Right lobe of liver (tissue), 6 donors: Measurements from ENCODE around the gene CEP57L1. TPM values are rescaled to one million over a fixed set of nuclear protein-coding genes. Genes with fewer than 3 reads are reported as not detected.

Experiments
- ATAC-seq, 4 donors: fragments of 200-7000 bp; cut with Tn5 transposase; one replicate each; pipeline ENCODE4 v1.9.1; 2020; ENCODE audit warnings: mild to moderate bottlenecking in 4 of 4, moderate library complexity in 4 of 4
- DNase-seq, 3 donors: peaks; one replicate each; pipeline ENCODE4 v3.0.0-alpha.2; 2020
- H3K27ac ChIP-seq, 3 donors: fragments of 200-600 bp; one replicate each; pipeline ENCODE4 v1.8.0; 2022
- H3K27me3 ChIP-seq, 2 donors: fragments of 200-600 bp; one replicate each; pipeline ENCODE4 v1.8.0; 2022
- H3K36me3 ChIP-seq, 4 donors: fragments of 200-600 bp; sonication (generic) in 1 of 4; one replicate each; pipeline versions ENCODE4 v1.5.1 to v1.8.0; 2017 to 2022; ENCODE audit warnings: control low read depth in 1 of 4
- H3K4me1 ChIP-seq, 4 donors: fragments of 200-600 bp; sonication (generic) in 1 of 4; one replicate each; pipeline versions ENCODE4 v1.5.1 to v1.8.0; 2017 to 2022; ENCODE audit warnings: control low read depth in 1 of 4
- H3K4me3 ChIP-seq, 3 donors: fragments of 200-600 bp; one replicate each; pipeline ENCODE4 v1.8.0; 2022
- H3K9me3 ChIP-seq, 4 donors: fragments of 200-600 bp; sonication (generic) in 1 of 4; one replicate each; pipeline versions ENCODE4 v1.5.1 to v1.8.0; 2017 to 2022; ENCODE audit warnings: control low read depth in 1 of 4
- CTCF ChIP-seq, 4 donors: fragments of 200-600 bp in 3 of 4; fragments of 450-650 bp in 1 of 4; IDR thresholded peaks; one replicate each; pipeline versions ENCODE4 v1.5.1 to v1.8.0; 2016 to 2022; ENCODE audit warnings: antibody characterized with exemption in 4 of 4, mild to moderate bottlenecking in 2 of 4
- POLR2A ChIP-seq: fragments of 450-650 bp; IDR thresholded peaks from one replicate; pipeline ENCODE4 v1.6.1; 2017; ENCODE audit warnings: antibody characterized with exemption, mild to moderate bottlenecking
- WGBS: methylation state at CpG from one replicate; pipeline ENCODE4 v1.1.6; 2018; ENCODE audit warnings: low coverage, low lambda C conversion rate; ENCODE audit not compliant: insufficient coverage; ENCODE audit errors: missing lambda C conversion rate; 5-methylcytosine and 5-hydroxymethylcytosine counted together
- intact Hi-C, 2 donors: fragments of 100-400 bp; cut with DNase I; formaldehyde crosslinking; loops; one replicate each; pipeline versions ENCODE4 v1.11.2 to v1.14.1; 2022
- total RNA-seq, 6 experiments: library from RNA; depleted of rRNA in 2 of 6; stranded (reverse); fragments of >200 nt in 2 of 6; fragmentation: NEBNext Ultra II Directional in 3 of 6; extraction: Animal tissue kit (Norgen Biotek cat#: 25700) in 3 of 6; gene quantifications; one replicate each; pipeline versions ENCODE4 v1.1.0 to v1.2.4, GENCODE V29; 2016 to 2023
- donor health status: DM: no; HTN: yes; CAD: no.
- donor health status: DM: no; HTN: no; CAD: no.
- donor health status: DM: no; HTN: no; CAD: no.
- donor health status: DM: no; HTN: yes; CAD: no.
- donor health status: DM: no; HTN: yes; CAD: no.

The CEP57L1 gene
- total RNA-seq, 6 experiments from 2014 or later = 6.3 to 9.5 (median 7.6) TPM

GRCh38 chr6:109075934-109076333, 19.4 kb upstream of the CEP57L1 start:
- Histone ChIP-seq H3K36me3 (no peaks in the 10 kb centered on the region), H3K27ac (no peak overlapping the region), H3K4me3 (no peak overlapping the region), H3K27me3 (no peaks in the 10 kb centered on the region), H3K4me1 (no peaks in the 10 kb centered on the region), H3K9me3 (no peaks in the 10 kb centered on the region)
- TF ChIP-seq POLR2A = no peak
- TF ChIP-seq CTCF (IDR thresholded peaks at IDR 0.05) = no peak
- DNase-seq = no peak
- intact Hi-C loops = no loop called here
- ATAC-seq = no peak

DNA sequence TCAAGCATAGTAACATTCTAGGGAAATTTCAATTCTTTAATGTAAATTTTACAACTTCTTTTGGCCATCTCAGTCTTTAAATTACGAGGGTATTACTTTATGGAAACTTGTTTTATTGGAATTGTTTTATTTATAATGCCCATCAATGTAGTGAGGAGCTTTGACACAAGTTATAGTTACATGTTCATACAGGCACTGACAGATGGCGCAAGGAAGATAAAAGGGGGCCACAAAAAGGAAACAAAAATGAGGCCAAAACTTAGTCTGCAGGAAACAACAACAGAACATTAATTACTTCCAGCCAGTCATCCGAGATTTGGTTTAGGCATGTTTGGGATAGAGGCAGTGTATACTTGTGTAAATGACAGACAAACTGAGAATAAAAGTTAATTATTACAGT, 18.9 kb upstream of the CEP57L1 start:
- Histone ChIP-seq H3K36me3 (no peaks in the 10 kb centered on the region), H3K9me3 (no peaks in the 10 kb centered on the region), H3K4me3 (no peak overlapping the region), H3K4me1 (no peaks in the 10 kb centered on the region), H3K27me3 (no peaks in the 10 kb centered on the region), H3K27ac (no peak overlapping the region)
- TF ChIP-seq POLR2A (no peak), CTCF (IDR thresholded peaks at IDR 0.05) (no peak)
- 47% methylated on average over 3 of the region's 3 CpGs for WGBS
- DNase-seq (no peak), ATAC-seq (no peak)
- intact Hi-C loops = no loop called here

- H3K4me3 ChIP-seq = no peak overlapping the region
- H3K4me1 ChIP-seq = no peaks in the 10 kb centered on the region
- no peak overlapping the region for H3K27ac ChIP-seq
- no peak for DNase-seq
- no peaks in the 10 kb centered on the region for H3K36me3 ChIP-seq
- no peaks in the 10 kb centered on the region for H3K9me3 ChIP-seq
- ATAC-seq = no peak
- WGBS = 41% methylated on average over 4 of the region's 4 CpGs
- intact Hi-C loops = no loop called here
- no peak for TF ChIP-seq CTCF (IDR thresholded peaks at IDR 0.05)
- no peak for TF ChIP-seq POLR2A
- no peaks in the 10 kb centered on the region for H3K27me3 ChIP-seq
These were observed 15.3 kb upstream of the CEP57L1 start for GRCh38 chr6:109079981-109080380.

- 65% methylated on average over 1 of the region's 1 CpG for WGBS
- Histone ChIP-seq H3K9me3 (no peaks in the 10 kb centered on the region), H3K27ac (no peak overlapping the region), H3K36me3 (no peaks in the 10 kb centered on the region), H3K4me3 (no peak overlapping the region), H3K4me1 (no peaks in the 10 kb centered on the region), H3K27me3 (no peaks in the 10 kb centered on the region)
- ATAC-seq (no peak), DNase-seq (no peak)
- no peak for TF ChIP-seq CTCF (IDR thresholded peaks at IDR 0.05)
- TF ChIP-seq POLR2A = no peak
- intact Hi-C loops = no loop called here
These were observed 14.3 kb upstream of the CEP57L1 start for GRCh38 chr6:109081026-109081425.

DNA sequence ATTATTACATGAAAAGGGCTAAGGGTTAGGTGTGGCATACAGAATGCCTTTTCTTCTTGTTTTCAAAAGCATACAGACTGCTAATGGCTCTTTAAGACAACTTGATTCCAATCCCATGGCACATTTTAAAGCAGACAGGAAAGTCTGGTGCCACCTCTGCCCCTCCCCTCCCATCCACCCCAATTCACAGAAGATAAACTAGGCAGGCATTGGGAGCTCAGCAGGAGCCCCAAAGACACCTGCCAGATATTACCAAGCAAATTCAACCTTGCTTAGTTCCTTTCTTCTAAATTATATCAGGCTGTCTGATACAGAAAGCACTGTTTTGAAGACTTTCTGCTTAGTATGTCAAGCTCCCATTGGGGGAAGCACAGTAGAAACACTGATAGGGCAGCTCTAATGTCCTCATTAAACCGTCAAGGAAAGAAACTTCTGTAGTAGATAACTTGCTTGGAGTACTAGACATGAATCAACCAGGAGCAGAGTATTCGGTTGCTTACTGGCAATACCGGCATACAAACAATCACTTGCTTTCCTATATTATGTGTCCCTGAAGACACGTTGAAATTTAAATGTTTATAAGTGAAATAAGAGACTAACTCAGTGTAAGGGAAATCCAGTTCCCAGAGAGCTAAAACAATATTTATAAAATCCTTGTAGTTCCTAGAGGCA, 13.7 kb upstream of the CEP57L1 start:
- DNase-seq (no peak), ATAC-seq (no peak)
- intact Hi-C loops = no loop called here
- H3K9me3 ChIP-seq = no peaks in the 10 kb centered on the region
- no peak overlapping the region for H3K4me3 ChIP-seq
- WGBS = 87% methylated on average over 4 of the region's 4 CpGs
- no peak overlapping the region for H3K27ac ChIP-seq
- TF ChIP-seq CTCF (IDR thresholded peaks at IDR 0.05) = no peak
- H3K4me1 ChIP-seq = no peaks in the 10 kb centered on the region
- no peaks in the 10 kb centered on the region for H3K27me3 ChIP-seq
- no peaks in the 10 kb centered on the region for H3K36me3 ChIP-seq
